Measurements from ENCODE around the gene XRCC3. TPM values are rescaled to one million over a fixed set of nuclear protein-coding genes. Genes with fewer than 3 reads are reported as not detected.

The XRCC3 gene
- total and polyA plus RNA-seq, 2 experiments from 2014 or later, result 20.4 to 72.9 TPM

DNA sequence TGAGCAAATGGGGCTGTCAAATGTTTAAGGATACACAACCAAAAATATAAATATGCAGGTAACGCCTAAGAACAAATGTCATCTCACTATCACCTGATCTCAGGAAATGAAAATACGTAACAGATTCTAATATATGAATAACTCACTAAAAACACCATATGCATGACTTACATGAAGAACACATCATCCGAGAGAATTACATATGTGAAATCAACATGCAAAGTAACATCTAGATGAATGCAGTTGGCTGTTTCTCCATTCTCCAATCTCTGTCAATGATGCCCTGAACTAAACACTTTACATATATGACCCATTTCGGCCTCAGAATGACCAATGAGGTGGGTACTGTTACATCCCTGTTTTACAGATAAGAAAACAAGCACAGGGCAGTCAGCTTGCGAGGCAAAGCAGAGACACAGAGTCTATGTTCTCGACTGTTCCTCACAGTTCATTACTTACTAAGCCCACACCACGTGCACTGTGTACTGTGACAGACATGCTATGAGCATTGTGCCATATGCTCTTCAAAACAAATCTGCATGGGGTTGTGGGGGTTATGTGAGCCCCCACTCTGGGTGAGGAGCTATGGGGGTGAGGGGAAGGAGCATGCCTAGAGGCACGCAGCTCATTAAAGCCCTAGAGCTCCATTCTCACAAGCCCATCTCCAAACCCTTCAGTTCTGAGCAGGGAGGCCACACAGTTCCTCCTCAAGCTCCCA lies 43.0 kb upstream of the XRCC3 start:
- Histone ChIP-seq H2AFZ (no peak overlapping the region), H3K4me1 (ENCODE audit: insufficient read depth) (peaks cover 12% of the 10 kb centered on the region), H3K79me2 (replicated peaks; ENCODE audit: insufficient read depth) (no peaks in the 10 kb centered on the region), H3K4me3 (no peak overlapping the region), H3F3A (replicated peaks; ENCODE audit: low read depth) (0 out of 2 replicates have a peak, but pooled peaks cover 3% of the 10 kb centered on the region), H3K36me3 (ENCODE audit: insufficient read depth) (no peaks in the 10 kb centered on the region), H3K4me2 (no peak overlapping the region), H3K27ac (ENCODE audit: low read depth) (no peak overlapping the region), H3K9me2 (ENCODE audit: insufficient read depth) (no peaks in the 10 kb centered on the region), H4K20me1 (replicated peaks; ENCODE audit: insufficient read depth) (no peaks in the 10 kb centered on the region), H3K27me3 (ENCODE audit: insufficient read depth) (no peaks in the 10 kb centered on the region)
- no peak overlapping the region for H3K27ac Mint-ChIP-seq
- H3K36me3 Mint-ChIP-seq (ENCODE audit: low read depth), result no peaks in the 10 kb centered on the region
- DNase-seq (ENCODE audit: low spot score), result no peak
- TF ChIP-seq, protein P1, sequence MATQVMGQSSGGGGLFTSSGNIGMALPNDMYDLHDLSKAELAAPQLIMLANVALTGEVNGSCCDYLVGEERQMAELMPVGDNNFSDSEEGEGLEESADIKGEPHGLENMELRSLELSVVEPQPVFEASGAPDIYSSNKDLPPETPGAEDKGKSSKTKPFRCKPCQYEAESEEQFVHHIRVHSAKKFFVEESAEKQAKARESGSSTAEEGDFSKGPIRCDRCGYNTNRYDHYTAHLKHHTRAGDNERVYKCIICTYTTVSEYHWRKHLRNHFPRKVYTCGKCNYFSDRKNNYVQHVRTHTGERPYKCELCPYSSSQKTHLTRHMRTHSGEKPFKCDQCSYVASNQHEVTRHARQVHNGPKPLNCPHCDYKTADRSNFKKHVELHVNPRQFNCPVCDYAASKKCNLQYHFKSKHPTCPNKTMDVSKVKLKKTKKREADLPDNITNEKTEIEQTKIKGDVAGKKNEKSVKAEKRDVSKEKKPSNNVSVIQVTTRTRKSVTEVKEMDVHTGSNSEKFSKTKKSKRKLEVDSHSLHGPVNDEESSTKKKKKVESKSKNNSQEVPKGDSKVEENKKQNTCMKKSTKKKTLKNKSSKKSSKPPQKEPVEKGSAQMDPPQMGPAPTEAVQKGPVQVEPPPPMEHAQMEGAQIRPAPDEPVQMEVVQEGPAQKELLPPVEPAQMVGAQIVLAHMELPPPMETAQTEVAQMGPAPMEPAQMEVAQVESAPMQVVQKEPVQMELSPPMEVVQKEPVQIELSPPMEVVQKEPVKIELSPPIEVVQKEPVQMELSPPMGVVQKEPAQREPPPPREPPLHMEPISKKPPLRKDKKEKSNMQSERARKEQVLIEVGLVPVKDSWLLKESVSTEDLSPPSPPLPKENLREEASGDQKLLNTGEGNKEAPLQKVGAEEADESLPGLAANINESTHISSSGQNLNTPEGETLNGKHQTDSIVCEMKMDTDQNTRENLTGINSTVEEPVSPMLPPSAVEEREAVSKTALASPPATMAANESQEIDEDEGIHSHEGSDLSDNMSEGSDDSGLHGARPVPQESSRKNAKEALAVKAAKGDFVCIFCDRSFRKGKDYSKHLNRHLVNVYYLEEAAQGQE (IDR thresholded peaks at IDR 0.05; ENCODE audit: unreplicated experiment), result no peak
- TF ChIP-seq NANOG (IDR thresholded peaks at IDR 0.05; ENCODE audit: borderline replicate concordance) (no peak), CREB1 (CRISPR knock-in tag; IDR thresholded peaks at IDR 0.05; ENCODE audit: low read depth) (no peak)
- ATAC-seq, result no peak
- no peaks in the 10 kb centered on the region for H3K27me3 Mint-ChIP-seq (ENCODE audit: insufficient read depth, low read depth, poor library complexity)
- peaks cover 10% of the 10 kb centered on the region for H3K4me1 Mint-ChIP-seq
- H3K9me3 Mint-ChIP-seq, result no peaks in the 10 kb centered on the region
- H3K4me3 Mint-ChIP-seq, result no peak overlapping the region

DNA sequence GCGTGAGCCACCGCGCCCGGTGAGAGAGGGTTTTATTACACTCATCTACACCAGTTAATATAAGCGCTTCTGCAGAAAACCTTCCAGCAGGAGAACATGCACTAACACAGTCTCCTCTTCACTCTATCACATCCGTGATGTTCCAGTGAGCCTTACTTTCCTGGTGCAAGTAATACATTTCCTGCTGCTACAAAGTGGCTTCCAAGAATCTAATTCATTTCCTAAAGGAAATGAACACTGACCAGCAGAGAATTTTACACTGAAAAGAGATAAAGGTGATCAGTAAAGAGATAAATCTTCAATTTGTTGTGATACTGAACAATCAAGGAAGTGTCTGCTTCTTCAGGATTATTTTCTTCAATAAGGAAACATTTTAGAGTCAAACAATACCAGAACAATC lies 39.8 kb upstream of the XRCC3 start:
- Histone ChIP-seq H3K79me2 (replicated peaks; ENCODE audit: insufficient read depth) (no peaks in the 10 kb centered on the region), H3K9me2 (ENCODE audit: insufficient read depth) (no peaks in the 10 kb centered on the region), H2AFZ (no peak overlapping the region), H3K4me1 (ENCODE audit: insufficient read depth) (no peaks in the 10 kb centered on the region), H3F3A (replicated peaks; ENCODE audit: low read depth) (0 out of 2 replicates have a peak, but pooled peaks cover 3% of the 10 kb centered on the region), H3K4me3 (no peak overlapping the region), H3K27ac (ENCODE audit: low read depth) (no peak overlapping the region), H3K27me3 (ENCODE audit: insufficient read depth) (no peaks in the 10 kb centered on the region), H3K4me2 (no peak overlapping the region), H4K20me1 (replicated peaks; ENCODE audit: insufficient read depth) (no peaks in the 10 kb centered on the region), H3K36me3 (ENCODE audit: insufficient read depth) (no peaks in the 10 kb centered on the region)
- Mint-ChIP-seq H3K27ac (no peak overlapping the region), H3K9me3 (no peaks in the 10 kb centered on the region), H3K27me3 (ENCODE audit: insufficient read depth, low read depth, poor library complexity) (no peaks in the 10 kb centered on the region), H3K4me3 (no peak overlapping the region), H3K4me1 (no peaks in the 10 kb centered on the region), H3K36me3 (ENCODE audit: low read depth) (no peaks in the 10 kb centered on the region)
- DNase-seq (ENCODE audit: low spot score), result no peak
- ATAC-seq, result no peak
- TF ChIP-seq CREB1 (CRISPR knock-in tag; IDR thresholded peaks at IDR 0.05; ENCODE audit: low read depth), result no peak
- no peak for TF ChIP-seq STAT1 (IDR thresholded peaks at IDR 0.05; ENCODE audit: unreplicated experiment)
- TF ChIP-seq, protein P1 (IDR thresholded peaks at IDR 0.05; ENCODE audit: unreplicated experiment), result no peak
- no peak for TF ChIP-seq EZH2phosphoT487 (IDR thresholded peaks at IDR 0.05; ENCODE audit: unreplicated experiment)
- no peak for TF ChIP-seq POLR2AphosphoS5 (IDR thresholded peaks at IDR 0.05; ENCODE audit: low read depth)
- TF ChIP-seq ZNF114 (CRISPR knock-in tag; IDR thresholded peaks at IDR 0.05), result no peak
- no peak for TF ChIP-seq EZH2 (IDR thresholded peaks at IDR 0.05; ENCODE audit: low read depth, unreplicated experiment)

Data from GM23338 (cell line).